H9 (cell line): ENCODE measurements around the gene KATNB1. TPM values are rescaled to one million over a fixed set of nuclear protein-coding genes. Genes with fewer than 3 reads are reported as not detected.

Experiments
- DNase-seq: peaks from one replicate; pipeline ENCODE4 v3.0.0-alpha.2; 2017
- H2AFZ ChIP-seq: one replicate; pipeline ENCODE4 v1.6.1; 2013; ENCODE audit warnings: mild to moderate bottlenecking, low read length, control low read depth, moderate library complexity
- H2AK5ac ChIP-seq: 2 replicates; pipeline ENCODE4 v1.6.1; 2013; ENCODE audit warnings: low read length, control low read depth, mixed read lengths; ENCODE audit not compliant: insufficient read length
- H2BK120ac ChIP-seq: one replicate; pipeline ENCODE4 v1.6.1; 2013; ENCODE audit warnings: low read depth, mild to moderate bottlenecking, low read length, control low read depth, inconsistent platforms; ENCODE audit not compliant: poor library complexity, severe bottlenecking
- H2BK12ac ChIP-seq: 2 replicates; pipeline ENCODE4 v1.6.1; 2013; ENCODE audit warnings: low read length, control low read depth, mixed read lengths, low read depth; ENCODE audit not compliant: insufficient read length
- H2BK15ac ChIP-seq: 2 replicates; pipeline ENCODE4 v1.6.1; 2013; ENCODE audit warnings: low read depth, low read length, control low read depth
- H2BK20ac ChIP-seq: one replicate; pipeline ENCODE4 v1.6.1; 2013; ENCODE audit warnings: low read depth, mild to moderate bottlenecking, low read length, control low read depth, inconsistent platforms; ENCODE audit not compliant: poor library complexity, severe bottlenecking
- H2BK5ac ChIP-seq: 2 replicates; pipeline ENCODE4 v1.6.1; 2013; ENCODE audit warnings: low read length, control low read depth, mixed read lengths; ENCODE audit not compliant: insufficient read length
- H3K14ac ChIP-seq: 2 replicates; pipeline ENCODE4 v1.6.1; 2013; ENCODE audit warnings: low read length, control low read depth; ENCODE audit not compliant: insufficient read depth
- H3K18ac ChIP-seq: 2 replicates; pipeline ENCODE4 v1.6.1; 2013; ENCODE audit warnings: low read depth, mild to moderate bottlenecking, mixed read lengths, low read length, control low read depth; ENCODE audit not compliant: insufficient read length
- H3K23ac ChIP-seq: 2 replicates; pipeline ENCODE4 v1.6.1; 2013; ENCODE audit warnings: low read length, control low read depth, mixed read lengths, low read depth; ENCODE audit not compliant: insufficient read length
- H3K23me2 ChIP-seq: 2 replicates; pipeline ENCODE4 v1.6.1; 2013; ENCODE audit warnings: low read depth, mild to moderate bottlenecking, mixed read lengths, low read length, control low read depth; ENCODE audit not compliant: insufficient read length, poor library complexity, severe bottlenecking
- H3K27ac ChIP-seq: 2 replicates; pipeline ENCODE4 v1.5.1; 2013; ENCODE audit warnings: low read length, control low read depth, mixed read lengths, low read depth; ENCODE audit not compliant: insufficient read length
- H3K27me3 ChIP-seq: 2 replicates; pipeline ENCODE4 v1.6.1; 2013; ENCODE audit warnings: low read length, control low read depth, inconsistent platforms; ENCODE audit not compliant: insufficient read depth
- H3K4ac ChIP-seq: 2 replicates; pipeline ENCODE4 v1.6.1; 2013; ENCODE audit warnings: low read depth, mild to moderate bottlenecking, control low read depth, inconsistent platforms, low read length, moderate library complexity
- H3K4me1 ChIP-seq: 2 replicates; pipeline ENCODE4 v1.6.1; 2013; ENCODE audit warnings: low read length, control low read depth, inconsistent platforms; ENCODE audit not compliant: insufficient read depth
- H3K4me2 ChIP-seq: 2 replicates; pipeline ENCODE4 v1.6.1; 2013; ENCODE audit warnings: low read length, control low read depth, mixed read lengths; ENCODE audit not compliant: insufficient read length, insufficient read depth
- H3K56ac ChIP-seq: 2 replicates; pipeline ENCODE4 v1.6.1; 2013; ENCODE audit warnings: low read depth, mild to moderate bottlenecking, mixed read lengths, low read length, control low read depth; ENCODE audit not compliant: insufficient read length
- H3K79me1 ChIP-seq: 2 replicates; pipeline ENCODE4 v1.6.1; 2013; ENCODE audit warnings: low read depth, mild to moderate bottlenecking, moderate library complexity, low read length, control low read depth, inconsistent platforms; ENCODE audit not compliant: insufficient read depth, poor library complexity, severe bottlenecking
- H3K79me2 ChIP-seq: 2 replicates; pipeline ENCODE4 v1.6.1; 2013; ENCODE audit warnings: low read length, control low read depth, inconsistent platforms; ENCODE audit not compliant: insufficient read depth
- H3K9ac ChIP-seq: 2 replicates; pipeline ENCODE4 v1.6.1; 2013; ENCODE audit warnings: low read length, control low read depth, mixed read lengths; ENCODE audit not compliant: insufficient read length; ENCODE audit errors: extremely low read depth
- H3K9me3 ChIP-seq: one replicate; pipeline ENCODE4 v1.6.1; 2013; ENCODE audit warnings: low read depth, low read length, inconsistent platforms; ENCODE audit not compliant: control insufficient read depth
- H3T11ph ChIP-seq: one replicate; pipeline ENCODE4 v1.6.1; 2013; ENCODE audit warnings: mild to moderate bottlenecking, low read length, control low read depth, inconsistent platforms
- H4K20me1 ChIP-seq: one replicate; pipeline ENCODE4 v1.6.1; 2013; ENCODE audit not compliant: control insufficient read depth, insufficient read length, insufficient read depth
- H4K5ac ChIP-seq: 2 replicates; pipeline ENCODE4 v1.6.1; 2013; ENCODE audit warnings: low read depth, mild to moderate bottlenecking, mixed read lengths, low read length, control low read depth; ENCODE audit not compliant: insufficient read length
- H4K8ac ChIP-seq: replicated peaks from 2 replicates; pipeline ENCODE4 v1.6.1; 2013; ENCODE audit warnings: low read length, control low read depth, mixed read lengths, low read depth; ENCODE audit not compliant: insufficient read length
- H4K91ac ChIP-seq: 2 replicates; pipeline ENCODE4 v1.6.1; 2013; ENCODE audit warnings: low read depth, mild to moderate bottlenecking, moderate library complexity, mixed read lengths, low read length, control low read depth; ENCODE audit not compliant: insufficient read length
- H3K27ac Mint-ChIP-seq, 3 experiments: 2 replicates in 2 of 3; 3 replicates in 1 of 3; pipeline ENCODE4 v1.8.0; 2020 to 2021; ENCODE audit warnings: mixed read lengths in 3 of 3, mild to moderate bottlenecking in 1 of 3, moderate library complexity in 1 of 3
- H3K27me3 Mint-ChIP-seq: 2 replicates; pipeline ENCODE4 v1.8.0; 2021; ENCODE audit warnings: low read depth, mild to moderate bottlenecking, moderate library complexity, mixed read lengths
- H3K36me3 Mint-ChIP-seq, 3 experiments: 2 replicates in 2 of 3; 3 replicates in 1 of 3; pipeline ENCODE4 v1.8.0; 2020 to 2021; ENCODE audit warnings: low read depth in 3 of 3, mixed read lengths in 3 of 3; ENCODE audit not compliant: insufficient read depth in 1 of 3
- H3K4me1 Mint-ChIP-seq, 2 experiments: 2 replicates each; pipeline ENCODE4 v1.8.0; 2020; ENCODE audit warnings: mixed read lengths in 2 of 2
- H3K4me3 Mint-ChIP-seq, 2 experiments: 2 replicates in 1 of 2; 3 replicates in 1 of 2; pipeline ENCODE4 v1.8.0; 2020 to 2021; ENCODE audit warnings: mild to moderate bottlenecking in 2 of 2, mixed read lengths in 2 of 2, moderate library complexity in 1 of 2
- H3K9me3 Mint-ChIP-seq, 2 experiments: 2 replicates in 1 of 2; 3 replicates in 1 of 2; pipeline ENCODE4 v1.8.0; 2020; ENCODE audit warnings: mild to moderate bottlenecking in 2 of 2, mixed read lengths in 2 of 2, moderate library complexity in 1 of 2
- WGBS: extraction: QIAGEN DNeasy Blood & Tissue Kit; methylation state at CpG from one replicate; pipeline ENCODE4 v1.1.7; 2013; ENCODE audit warnings: missing lambda C conversion rate, low lambda C conversion rate, mixed read lengths; ENCODE audit not compliant: insufficient read length; ENCODE audit errors: extremely low coverage; 5-methylcytosine and 5-hydroxymethylcytosine counted together
- total RNA-seq: library from RNA; stranded (reverse); gene quantifications from 2 replicates; pipeline ENCODE4 v1.2.1, GENCODE V29; 2021
- TF ChIP-seq, protein P1 (sequence below): fragments of 200-600 bp; sonication (generic); conservative IDR thresholded peaks from 3 replicates; pipeline ENCODE4 v1.8.0; 2021; ENCODE audit warnings: antibody characterized with exemption, mild to moderate bottlenecking

The KATNB1 gene
- total RNA-seq, 1 experiment from 2014 or later: 29.9 TPM

- no peak overlapping the region for H2AK5ac ChIP-seq
- H3K23ac ChIP-seq: no peak overlapping the region
- H3K4ac ChIP-seq: no peak overlapping the region
- no peak overlapping the region for H2AFZ ChIP-seq
- H3K27me3 ChIP-seq: no peaks in the 10 kb centered on the region
- H4K5ac ChIP-seq: no peak overlapping the region
- no peak overlapping the region for H3K14ac ChIP-seq
- no peaks in the 10 kb centered on the region; the same call in 1 of the 2 replicates for H3K4me1 ChIP-seq
- no peaks in the 10 kb centered on the region for H3K79me2 ChIP-seq
- no peak overlapping the region for H3T11ph ChIP-seq
- no peak overlapping the region for H4K91ac ChIP-seq
- WGBS: no CpG with 5 or more reads among the region's 15 CpGs
- Mint-ChIP-seq H3K9me3 (no peaks in the 10 kb centered on the region), H3K4me3 (no peak overlapping the region), H3K27ac (no peak overlapping the region), H3K36me3 (peaks cover 4 to 29% (median 25%) of the 10 kb centered on the region in 3 experiments; a peak in 6 of 7 replicates), H3K4me1 (peaks cover 6 to 12% of the 10 kb centered on the region in 2 experiments), H3K27me3 (no peaks in the 10 kb centered on the region)
- H3K23me2 ChIP-seq: no peaks in the 10 kb centered on the region
- no peak overlapping the region for H3K9ac ChIP-seq
- H2BK5ac ChIP-seq: no peak overlapping the region
- no peak overlapping the region for H3K56ac ChIP-seq
- peaks cover 3% of the 10 kb centered on the region for H4K20me1 ChIP-seq
- H3K79me1 ChIP-seq: no peaks in the 10 kb centered on the region
- H2BK12ac ChIP-seq: no peak overlapping the region
- TF ChIP-seq, protein P1, sequence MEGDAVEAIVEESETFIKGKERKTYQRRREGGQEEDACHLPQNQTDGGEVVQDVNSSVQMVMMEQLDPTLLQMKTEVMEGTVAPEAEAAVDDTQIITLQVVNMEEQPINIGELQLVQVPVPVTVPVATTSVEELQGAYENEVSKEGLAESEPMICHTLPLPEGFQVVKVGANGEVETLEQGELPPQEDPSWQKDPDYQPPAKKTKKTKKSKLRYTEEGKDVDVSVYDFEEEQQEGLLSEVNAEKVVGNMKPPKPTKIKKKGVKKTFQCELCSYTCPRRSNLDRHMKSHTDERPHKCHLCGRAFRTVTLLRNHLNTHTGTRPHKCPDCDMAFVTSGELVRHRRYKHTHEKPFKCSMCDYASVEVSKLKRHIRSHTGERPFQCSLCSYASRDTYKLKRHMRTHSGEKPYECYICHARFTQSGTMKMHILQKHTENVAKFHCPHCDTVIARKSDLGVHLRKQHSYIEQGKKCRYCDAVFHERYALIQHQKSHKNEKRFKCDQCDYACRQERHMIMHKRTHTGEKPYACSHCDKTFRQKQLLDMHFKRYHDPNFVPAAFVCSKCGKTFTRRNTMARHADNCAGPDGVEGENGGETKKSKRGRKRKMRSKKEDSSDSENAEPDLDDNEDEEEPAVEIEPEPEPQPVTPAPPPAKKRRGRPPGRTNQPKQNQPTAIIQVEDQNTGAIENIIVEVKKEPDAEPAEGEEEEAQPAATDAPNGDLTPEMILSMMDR: no peak
- no peak overlapping the region for H2BK15ac ChIP-seq
- H3K4me2 ChIP-seq: no peak overlapping the region
- no peak overlapping the region for H2BK20ac ChIP-seq
- no peak overlapping the region for H2BK120ac ChIP-seq
- no peak overlapping the region for H4K8ac ChIP-seq
- peak; percentile 18 for DNase-seq
- H3K27ac ChIP-seq: no peak overlapping the region
- H3K18ac ChIP-seq: no peak overlapping the region
- no peaks in the 10 kb centered on the region for H3K9me3 ChIP-seq
Measured at GRCh38 chr16:57756424-57757325, 21.1 kb downstream of the KATNB1 start.
